CMK (cell line): Measurements from ENCODE around the gene SAP30BP.

Experiments used
- DNase-seq: peaks from one replicate; pipeline ENCODE4 v3.0.0-alpha.2; 2010; ENCODE audit warnings: low read depth

Gene SAP30BP

DNA sequence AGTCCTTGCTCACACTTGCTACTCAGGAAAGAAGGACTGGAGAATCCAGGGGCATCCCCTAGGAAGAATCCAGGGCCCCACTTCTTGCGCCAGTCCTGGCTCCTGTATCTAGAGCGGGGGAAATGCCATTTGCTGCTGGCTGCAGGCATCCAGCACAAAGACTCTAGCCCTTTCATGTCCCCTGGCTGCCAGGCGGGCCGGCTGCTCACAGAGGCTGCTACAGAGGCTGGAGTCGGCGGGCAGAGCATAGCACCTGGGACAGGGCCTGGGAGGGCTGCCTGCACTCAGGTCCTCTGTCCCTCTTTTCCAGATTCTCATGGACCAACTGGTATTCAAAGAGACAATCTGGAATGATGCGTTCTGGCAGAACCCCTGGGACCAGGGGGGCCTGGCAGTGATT, 20.1 kb upstream of the SAP30BP start:
- DNase-seq: no peak

DNA sequence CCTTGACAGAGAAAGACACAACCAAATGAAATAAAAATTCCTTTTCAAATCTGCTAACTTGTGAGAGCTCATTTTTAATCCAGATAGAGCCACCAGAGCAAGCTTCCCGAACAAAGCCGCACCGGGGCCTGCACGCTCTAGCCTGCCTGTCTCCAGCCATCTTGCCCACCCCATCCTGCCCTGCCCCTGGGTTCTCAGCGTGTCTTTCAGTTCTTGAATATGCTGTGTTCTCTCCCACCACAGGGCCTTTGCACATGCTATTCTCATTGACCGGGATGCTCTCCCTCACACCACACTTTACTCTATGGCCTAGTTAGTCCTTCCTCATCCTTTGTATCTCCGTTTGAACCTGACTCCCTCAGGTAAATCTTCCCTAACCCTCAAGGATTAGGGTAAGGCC, 19.2 kb upstream of the SAP30BP start:
- DNase-seq: no peak

DNA sequence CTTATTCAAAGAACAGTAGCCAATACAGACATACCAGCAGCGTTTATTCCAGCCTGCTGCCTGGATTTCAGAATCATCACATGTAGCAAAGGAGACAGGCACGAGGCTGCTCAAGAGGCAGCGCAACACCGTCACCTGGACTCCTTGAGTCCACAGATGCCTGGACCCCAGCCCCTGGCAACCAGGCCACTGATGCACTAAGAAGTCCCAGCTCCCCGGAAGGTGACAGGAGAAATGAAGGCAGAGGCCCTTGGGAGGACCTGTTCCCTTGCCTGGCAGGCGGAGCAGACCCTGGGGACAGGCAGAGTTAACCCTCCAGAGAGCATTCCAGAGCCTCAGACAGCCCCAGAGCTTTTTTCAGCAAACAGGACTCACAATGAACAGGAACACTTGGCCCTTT, 17.5 kb upstream of the SAP30BP start:
- no peak for DNase-seq

DNA sequence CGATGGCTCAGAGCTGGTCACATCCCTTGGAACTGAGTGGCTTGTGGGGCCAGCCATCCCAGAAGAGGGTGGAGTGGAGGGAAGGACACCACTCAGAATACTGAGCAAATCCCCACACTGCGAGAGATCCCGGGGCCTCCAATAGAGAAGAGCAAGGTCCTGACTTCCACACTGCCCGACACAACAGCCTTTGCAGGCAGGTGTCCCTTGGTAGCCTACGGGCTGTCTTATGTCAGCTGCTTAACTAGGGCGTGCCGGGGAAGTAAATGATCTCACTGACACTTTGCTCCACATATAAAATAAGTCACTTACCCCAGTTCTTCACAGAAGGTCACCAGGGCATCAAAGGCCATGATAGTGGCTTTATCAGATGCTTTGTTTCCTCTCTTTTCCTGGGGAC, 16.3 kb upstream of the SAP30BP start:
- no peak for DNase-seq

DNA sequence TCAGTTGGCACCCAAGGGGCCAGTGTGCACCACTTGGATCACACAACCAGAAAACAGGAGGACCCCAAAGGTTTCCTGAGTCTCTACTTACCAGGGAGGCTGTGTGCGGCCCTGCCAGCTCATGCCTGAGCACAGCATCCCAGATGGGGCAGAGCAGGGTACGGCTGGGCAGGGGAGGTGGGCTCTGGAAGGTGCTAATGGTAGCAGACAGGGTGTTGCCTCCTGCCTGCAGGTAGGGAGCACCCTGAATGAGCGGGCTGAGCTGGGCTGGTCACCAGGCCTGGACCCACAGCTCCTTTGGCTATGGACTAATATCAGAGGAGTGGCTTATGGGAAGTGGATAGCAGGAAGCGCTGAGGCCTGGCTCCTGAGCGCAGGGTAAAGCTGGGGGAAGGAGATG, 14.8 kb upstream of the SAP30BP start:
- no peak for DNase-seq

DNA sequence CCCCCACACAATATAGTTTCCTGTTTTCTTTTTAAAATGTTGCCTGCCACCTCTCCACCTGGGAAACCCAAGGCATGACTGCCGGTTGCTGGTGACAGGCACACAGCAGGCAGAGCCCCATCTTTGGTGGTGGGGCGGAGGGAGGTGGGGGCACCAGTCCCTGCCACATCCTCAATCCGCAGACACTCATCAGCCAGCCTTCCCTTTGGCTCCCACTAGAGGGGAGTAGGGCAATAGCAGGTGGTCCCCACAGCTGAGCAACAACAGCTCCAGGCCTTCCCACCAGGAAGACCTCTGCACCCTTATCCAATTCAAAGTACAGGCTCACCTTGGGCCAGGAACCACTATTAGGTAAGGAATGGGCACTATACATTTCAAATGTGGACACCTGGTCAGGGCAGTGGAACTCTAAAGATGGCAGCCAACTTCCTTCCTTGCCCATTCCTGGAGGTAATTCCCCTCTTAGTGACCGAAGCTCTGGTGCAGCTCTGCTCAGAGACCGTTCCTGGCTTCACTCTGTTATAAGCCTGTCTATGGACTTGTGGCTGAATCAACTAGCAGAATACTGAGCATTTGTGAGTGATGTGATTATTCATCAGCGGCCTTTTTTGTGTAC, 14.1 kb upstream of the SAP30BP start:
- no peak for DNase-seq

DNA sequence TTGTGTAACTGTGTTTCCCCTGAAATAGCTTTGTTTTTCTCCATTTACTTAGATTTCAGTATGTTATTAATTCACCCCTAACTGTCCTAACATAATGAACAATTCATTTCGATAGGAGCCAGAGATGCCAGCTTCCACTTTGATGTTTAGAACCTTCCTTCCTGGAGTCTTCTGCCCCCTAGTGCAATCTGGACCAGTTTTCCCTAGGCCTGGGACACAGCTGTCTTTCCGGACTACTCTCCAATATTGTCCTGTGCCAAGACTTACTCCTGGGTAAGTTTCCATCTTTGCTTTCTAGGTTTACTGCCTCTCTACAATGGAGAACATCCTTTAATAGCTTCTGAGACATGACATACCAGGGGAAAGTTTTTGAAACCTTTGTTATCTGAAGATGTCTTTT, 13.0 kb upstream of the SAP30BP start:
- DNase-seq: no peak

DNA sequence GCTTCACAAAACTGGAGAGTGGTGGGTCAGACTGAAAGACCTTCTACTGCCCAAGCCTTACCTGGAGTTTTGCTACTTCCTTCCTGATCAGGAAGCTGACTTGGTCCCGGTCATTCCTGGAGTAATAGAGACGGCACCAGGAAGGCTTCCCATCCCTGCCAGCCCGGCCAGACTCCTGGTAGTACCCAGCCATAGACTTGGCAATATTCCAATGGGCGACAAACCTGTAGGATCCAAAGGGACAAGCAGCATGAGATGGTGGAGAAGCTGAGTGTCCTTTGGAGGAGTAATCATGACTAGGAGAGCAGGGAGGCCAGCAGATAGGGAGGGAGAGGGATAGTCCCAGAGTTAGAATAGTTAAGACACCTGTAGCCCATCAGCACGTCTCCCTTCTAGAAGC, 8.9 kb upstream of the SAP30BP start:
- no peak for DNase-seq

DNA sequence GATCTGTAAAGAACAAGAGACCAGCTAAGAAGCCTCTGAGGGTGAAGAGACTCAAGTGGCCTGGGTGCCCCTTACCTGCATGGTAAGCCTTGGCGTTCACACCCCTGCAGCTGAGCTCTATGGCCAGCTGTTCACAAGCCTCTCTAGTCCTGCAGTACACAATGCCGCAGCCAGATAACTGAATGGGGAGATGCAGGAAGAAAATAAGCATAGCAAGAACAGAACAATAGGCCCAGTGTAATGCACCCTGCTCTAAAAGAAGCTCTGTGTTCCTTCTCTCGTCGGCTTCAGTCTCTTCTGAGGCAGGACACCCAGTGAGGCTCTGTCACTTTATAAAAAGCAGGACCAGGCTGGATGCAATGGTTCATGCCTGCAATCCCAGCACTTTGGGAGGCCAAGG, 5.6 kb upstream of the SAP30BP start:
- no peak for DNase-seq

DNA sequence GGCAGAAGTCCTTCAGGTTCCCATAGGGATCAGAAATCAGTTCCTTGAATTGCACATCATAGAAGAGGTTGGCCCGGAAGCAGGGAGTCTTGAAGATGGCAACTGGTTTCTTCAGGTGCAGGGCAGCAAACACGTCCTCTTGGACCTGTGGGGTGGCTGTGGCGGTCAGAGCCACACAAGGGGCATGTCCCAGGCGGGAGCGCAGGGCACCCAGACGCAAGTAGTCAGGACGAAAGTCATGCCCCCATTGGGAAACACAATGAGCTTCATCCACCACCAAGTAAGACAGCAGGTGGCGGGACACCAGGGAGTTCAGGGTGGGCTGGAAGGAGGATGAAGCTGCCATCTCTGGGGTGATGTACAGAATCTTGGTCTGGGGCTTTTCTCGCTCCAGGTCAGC, 4.6 kb upstream of the SAP30BP start:
- no peak for DNase-seq

DNA sequence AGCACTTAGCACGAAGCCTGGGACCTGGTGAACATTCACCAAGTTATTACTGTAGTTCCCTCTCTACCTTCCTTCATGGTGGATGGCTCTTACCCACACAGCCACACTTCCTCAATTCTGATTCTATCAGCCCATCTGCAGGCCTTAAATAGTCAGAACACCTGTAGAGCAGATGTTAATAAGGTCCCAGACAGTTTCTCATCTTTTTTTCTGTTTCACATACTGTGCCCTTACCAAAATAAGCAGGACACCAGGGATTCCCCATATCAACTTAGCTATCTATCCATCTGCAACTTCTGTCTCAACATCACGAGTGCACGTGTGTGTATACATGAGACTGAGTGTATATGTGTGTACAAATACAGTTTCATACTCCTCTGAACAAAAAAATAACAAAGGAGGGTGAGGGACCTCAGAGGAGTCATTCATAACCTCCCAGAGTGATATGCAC, 3.0 kb upstream of the SAP30BP start:
- no peak for DNase-seq

DNA sequence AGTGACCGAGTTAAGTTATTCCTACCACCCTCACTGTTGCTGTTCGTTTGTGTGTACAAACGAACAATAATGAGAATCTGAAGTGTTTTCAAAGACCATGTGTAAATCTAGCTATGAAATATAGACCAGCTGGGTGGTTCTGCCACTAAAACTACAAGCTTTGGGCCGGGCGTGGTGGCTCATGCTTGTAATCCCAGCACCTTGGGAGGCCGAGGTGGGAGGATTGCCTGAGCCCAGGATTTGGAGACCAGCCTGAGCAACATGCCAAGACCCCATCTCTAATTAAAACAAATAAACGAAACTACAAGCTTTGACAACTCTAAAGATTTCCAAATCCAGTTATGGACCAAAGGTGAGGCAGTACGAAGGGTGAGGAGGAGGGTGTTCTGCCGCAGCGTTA, 1.2 kb upstream of the SAP30BP start:
- no peak for DNase-seq

DNA sequence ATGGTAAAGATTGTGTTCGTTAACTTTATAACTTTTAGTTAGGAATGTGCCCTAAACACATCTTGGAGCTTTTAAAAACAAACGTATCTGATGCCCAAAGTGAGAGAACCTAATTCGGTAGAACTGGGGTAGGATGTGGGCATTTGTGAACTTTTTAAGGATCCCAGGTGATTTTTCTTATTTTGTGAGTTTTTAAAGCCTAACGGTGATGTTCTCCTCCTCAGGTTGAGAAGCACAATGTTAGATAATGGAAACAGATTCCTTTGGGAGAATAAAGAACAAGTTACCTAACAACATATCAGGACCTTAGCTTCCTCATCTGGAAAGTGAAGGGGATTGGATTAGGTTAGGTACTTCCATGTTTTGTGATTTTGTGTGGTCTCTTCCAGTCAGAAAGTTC, 687 bp downstream of the SAP30BP start:
- no peak for DNase-seq

DNA sequence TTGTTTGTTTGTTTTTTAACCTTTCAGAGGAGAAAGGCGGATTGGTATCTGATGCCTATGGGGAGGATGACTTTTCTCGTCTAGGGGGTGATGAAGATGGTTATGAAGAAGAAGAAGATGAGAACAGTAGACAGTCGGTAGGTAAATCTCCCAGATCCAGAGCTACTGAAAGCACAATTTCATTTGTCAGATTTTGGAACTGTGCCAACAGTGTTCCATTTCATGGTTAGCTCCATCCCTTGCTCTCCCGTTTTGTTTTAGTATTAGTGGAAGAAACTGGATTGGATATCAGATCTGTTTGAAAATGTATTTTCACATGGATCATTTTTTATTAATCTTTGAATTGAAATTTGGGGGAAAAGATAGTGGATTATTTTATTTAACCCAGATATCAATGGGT, 1.4 kb downstream of the SAP30BP start:
- DNase-seq: no peak

DNA sequence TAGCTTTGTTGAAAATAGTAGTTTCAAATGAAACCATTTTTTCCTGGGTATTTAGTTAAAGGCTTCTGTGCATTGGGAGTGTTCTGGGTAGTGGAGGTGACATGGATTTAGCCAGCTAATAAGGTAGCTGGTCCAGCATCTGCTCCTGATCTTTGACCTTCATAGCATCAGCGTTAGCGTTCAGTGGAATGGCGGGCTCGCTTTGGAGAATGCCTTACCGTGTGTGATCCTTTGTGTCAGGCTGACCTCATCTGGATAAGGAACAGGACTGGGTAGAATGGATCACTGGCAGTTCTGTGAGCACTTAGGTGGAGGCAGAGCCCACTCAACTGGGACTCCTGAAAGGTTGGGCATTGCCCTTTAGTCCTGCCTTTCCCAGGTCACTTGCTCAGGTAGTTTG, 3.7 kb downstream of the SAP30BP start:
- no peak for DNase-seq

DNA sequence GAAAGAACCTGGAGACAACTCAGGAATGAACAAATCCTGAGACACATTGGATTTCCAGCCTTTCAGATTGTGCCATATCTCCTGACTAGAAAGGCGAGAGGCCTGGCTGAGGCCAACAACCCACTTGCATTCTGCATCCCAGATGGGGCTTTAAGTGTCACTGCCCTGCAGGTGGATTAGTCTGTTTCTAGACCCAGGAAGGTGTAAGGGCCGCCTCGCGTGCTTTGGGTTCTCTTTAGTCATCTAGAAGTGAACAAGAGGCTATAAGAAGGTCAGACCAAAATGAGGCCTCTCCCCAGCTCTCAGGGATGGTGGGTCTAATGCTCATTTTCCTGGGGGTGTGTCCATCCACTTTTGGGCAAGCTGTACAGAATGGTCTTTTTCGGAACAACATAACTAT, 4.9 kb downstream of the SAP30BP start:
- no peak for DNase-seq

DNA sequence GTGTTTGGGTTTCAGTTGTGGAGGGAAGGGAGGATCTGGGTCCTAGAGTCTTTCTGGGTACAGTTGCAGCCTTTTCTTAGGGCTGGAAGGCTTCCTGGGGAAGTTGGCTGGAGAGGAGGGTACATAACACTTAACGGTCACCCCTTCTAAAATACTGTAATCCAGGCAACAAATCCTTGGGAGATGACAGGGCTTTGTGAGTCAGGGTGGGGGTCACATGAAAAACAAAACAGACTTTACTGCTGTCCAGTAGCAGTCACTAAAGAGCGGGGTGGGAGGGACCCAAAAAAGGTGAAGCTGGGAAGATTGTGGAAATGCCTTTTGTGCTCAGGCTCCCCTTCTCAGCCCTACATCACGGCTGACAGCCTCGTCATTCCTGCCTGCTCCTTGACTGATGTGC, 6.3 kb downstream of the SAP30BP start:
- no peak for DNase-seq

DNA sequence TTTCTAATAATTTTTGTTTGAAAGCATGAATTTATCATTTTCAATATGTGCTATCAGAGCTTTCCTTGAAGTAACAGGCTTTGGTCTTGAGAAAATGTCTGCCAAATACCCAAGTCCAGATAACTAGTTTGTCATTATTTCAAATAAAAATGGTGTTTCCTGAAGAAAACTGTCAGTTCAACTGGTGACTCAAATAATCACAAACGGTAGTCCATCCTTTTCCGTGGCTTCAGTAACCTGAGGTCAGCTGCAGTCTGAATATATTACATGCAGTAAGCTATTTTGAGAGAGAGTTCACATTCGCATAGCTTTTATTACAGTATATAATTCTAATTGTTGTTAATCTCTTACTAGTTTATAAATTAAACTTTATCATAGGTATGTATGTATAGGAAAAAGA, 9.3 kb downstream of the SAP30BP start:
- DNase-seq: no peak

DNA sequence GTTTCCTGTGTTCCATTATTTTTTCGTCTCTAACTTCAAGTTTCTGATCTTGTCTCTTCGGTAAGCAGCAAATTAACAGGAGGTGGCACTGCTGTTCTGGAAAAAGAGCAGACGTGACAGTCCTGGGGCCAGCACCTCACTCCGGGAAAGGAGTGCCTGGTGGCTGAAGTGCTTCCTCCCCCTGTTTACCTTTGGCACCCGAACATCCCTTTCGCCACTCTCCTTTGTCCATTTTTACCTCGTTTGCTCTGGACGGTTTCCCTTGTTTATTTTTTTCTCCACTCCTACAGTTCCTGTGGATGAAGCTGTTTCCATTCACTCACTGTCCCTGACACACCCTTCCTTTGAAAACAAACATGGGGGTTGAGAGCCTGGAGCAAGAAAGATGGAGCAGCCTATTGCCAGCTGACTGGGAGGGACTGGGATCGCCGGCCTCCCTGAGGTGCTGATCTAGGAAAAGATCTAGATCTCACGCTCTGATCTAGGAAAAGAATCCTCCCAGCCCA, 12.6 kb downstream of the SAP30BP start:
- DNase-seq: no peak

DNA sequence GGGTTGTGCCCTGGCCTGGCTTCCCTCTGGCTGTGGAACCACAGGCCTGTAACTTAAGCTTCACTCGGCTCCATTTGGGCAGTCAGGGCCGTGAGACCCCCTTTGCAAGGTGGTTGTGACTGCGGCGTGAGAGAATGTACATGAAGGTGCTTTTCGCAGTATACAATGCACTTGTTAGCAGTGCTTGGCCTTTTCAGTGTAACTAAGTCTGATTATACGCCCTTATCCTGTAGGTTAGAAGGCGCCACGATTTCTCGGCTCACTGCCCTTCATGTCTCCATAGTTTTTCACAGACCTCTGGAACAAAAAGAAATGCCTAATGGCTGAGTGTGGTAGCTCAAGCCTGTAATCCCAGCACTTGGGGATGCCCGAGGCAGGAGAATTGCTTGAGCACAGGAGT, 13.3 kb downstream of the SAP30BP start:
- DNase-seq: no peak

DNA sequence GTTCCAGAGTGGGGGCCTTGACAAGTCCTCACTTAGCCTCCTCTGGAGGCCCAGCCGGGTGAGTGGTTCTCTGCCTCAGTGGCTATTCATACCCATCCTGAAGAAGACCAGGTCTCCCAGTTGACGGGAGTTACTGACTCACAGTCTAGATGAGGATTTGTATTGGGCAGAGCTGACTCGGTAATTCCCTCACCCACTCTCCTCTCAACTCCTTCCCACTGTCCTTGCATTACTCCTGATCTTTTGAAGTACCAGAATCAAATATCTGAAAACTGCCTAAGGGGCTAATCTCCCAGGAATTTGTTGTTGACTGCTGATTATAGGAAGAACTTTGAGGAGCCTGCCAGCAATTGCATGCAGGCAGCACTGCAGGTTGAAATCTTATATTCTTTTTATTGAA, 14.2 kb downstream of the SAP30BP start:
- DNase-seq: no peak

DNA sequence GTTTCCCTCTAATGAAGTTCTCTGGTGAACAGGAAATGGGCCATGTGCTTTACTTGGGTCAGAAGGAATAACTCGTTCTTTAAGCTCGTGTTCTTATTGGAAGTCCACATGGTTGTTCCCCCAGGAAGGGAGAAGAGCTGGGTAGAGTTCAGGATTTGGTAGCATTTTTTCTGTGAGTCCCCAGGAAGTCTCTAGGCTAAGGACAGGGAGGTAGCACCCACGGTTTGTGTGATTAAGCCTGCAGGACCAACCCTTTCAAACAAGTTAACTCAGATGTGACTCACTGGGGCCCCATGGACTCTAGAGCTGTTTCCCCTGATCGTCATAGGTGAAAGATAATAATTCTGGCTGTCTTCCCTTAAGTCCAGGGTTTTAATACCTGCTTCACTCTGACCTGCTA, 16.4 kb downstream of the SAP30BP start:
- DNase-seq: no peak

DNA sequence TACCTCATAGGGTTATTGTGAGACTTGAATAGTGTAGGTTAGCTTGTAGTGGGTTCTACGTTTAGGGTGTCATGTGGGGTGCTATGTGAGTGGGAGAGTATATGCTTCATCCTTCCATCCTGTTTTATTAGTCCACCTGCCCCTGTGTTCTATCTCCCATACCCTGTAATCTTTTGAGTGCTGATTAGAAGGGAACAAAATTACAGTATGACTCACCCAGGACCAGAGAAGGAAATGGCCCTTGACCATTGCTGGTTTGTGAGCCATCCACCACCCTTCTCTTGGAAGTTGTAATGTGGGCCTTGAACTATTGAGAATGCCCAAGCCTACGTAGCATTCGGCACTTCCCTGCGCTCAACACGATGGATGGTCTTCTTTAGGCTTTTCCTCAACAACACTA, 17.1 kb downstream of the SAP30BP start:
- DNase-seq: no peak

DNA sequence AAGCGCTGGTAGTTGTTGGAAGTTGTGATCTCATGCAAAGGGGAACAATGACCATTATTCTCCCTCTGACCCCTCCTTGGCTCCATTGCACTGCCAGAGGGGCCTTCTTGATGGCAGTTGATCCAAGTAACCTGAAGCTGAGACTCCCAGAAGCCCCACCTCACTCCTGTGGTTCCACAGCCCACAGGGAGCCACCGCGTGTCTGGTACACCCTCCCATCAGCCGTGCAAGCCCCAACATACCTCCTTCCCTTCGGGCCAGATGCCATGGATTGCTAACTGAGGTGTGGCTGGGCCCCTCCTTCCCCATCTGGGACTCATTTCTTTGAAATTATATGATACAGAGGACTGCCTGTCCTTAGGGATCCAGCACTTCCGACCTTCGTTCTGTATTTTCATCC, 17.8 kb downstream of the SAP30BP start:
- DNase-seq: no peak

DNA sequence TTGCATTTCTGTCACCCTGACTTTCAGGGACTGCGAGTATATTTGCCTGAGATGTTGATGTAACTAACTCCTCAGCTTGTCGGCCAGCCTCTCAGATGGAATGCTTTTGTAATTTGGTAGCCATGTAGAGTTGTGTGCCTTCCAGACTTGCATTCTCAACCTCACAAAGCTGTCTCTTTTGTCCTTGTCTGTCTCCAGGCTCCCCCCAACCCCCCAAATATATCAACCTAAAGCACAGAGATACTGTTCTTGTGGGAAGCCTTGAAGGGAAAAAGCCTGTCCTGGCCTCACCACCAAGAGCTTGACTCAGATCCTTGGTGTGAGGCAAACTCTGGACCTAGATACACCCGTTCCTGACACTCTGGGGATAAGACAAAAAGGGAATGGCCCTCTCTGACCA, 18.4 kb downstream of the SAP30BP start:
- DNase-seq: no peak
